ENCODE results near the gene OPN1MW2.
"Not testable (repeated sequence)": the region's sequence is repeated elsewhere in the genome, so short reads cannot be mapped to it uniquely, and the experiment has no call there.

OPN1MW2 gene

DNA sequence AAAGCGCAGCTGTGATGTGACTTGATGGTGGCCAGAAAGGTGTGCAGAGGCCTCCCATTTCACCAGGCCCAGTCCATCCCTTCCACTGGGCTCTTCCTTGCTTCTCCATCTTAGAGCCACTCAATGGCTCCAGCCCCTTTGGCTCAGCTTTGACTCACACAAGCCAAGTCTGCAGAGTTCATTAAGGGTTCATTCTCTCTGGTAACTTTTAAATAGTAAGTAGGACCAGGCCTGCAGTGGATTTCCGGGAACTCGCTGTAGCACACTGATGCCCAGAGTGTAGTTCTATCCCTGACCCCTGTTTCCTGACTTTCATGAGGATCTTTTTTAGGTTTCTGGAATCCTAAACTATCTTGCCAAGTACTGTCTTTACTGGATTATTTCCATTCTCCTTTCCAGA lies 11.9 kb downstream of the OPN1MW2 start:
- H3K4me1 ChIP-seq (ENCODE audit: insufficient read depth, low read length); H3K27ac ChIP-seq (ENCODE audit: low read length); H3K36me3 ChIP-seq (ENCODE audit: insufficient read depth, low read depth, low read length); H3K4me3 ChIP-seq (ENCODE audit: low read length); H3K27me3 ChIP-seq (ENCODE audit: insufficient read depth, low read length); H3K9ac ChIP-seq (ENCODE audit: low read depth, low read length); H3K9me3 ChIP-seq (ENCODE audit: insufficient read depth, low read depth, low read length): not testable (repeated sequence)

DNA sequence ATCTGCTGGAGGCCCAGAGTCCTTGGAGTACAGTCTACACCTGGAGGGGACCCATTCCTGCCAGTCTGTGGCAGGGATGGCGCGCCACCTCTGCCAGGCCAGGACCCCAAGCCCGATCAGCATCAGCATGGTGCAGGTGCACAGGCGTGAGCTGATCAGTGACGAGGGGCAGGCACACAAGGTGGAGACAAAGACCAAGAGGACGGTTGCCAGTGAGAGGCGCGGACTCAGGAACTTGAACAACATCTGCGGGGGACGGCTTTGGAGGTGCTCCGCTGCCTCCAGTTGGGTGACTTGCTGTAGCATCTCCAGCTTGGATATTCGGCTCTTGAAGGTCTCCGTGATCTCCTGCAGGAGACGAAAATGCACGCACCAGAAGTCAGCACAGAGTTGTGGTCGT lies 14.1 kb downstream of the OPN1MW2 start:
- not testable (repeated sequence) for H3K36me3 ChIP-seq (ENCODE audit: insufficient read depth, low read depth, low read length); H3K9ac ChIP-seq (ENCODE audit: low read depth, low read length); H3K4me3 ChIP-seq (ENCODE audit: low read length); H3K27ac ChIP-seq (ENCODE audit: low read length); H3K27me3 ChIP-seq (ENCODE audit: insufficient read depth, low read length); H3K4me1 ChIP-seq (ENCODE audit: insufficient read depth, low read length); H3K9me3 ChIP-seq (ENCODE audit: insufficient read depth, low read depth, low read length)

DNA sequence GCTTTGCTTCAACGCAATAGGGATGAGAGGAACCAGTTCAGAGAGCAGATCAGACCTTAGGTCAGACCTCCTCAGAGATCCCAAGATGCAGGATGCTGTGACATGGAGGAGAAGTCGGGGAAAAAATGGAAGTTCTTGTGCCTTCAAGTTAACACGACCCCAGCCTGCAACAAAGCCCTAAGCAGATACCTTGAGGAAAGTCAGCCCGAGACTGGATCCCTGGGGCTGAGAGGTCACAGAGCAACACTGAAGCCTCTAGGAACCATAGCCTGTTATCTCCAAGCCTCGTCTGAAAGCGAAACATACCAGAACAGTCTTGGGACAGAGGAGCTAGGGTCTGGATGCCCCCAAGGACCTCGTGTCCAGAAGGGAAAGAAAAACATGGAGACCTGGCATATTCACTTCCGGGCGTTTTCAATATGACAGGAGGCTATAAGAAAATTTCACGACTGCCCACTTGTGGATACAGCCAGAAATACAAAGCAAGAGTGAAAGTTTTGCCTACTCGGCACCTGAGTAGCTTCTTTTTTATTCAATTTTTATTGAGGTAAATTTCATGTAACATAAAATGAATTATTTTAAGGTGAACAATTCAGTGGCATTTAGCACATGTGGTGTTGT lies 19.5 kb downstream of the OPN1MW2 start:
- not testable (repeated sequence) for H3K27ac ChIP-seq (ENCODE audit: low read length); H3K27me3 ChIP-seq (ENCODE audit: insufficient read depth, low read length)

DNA sequence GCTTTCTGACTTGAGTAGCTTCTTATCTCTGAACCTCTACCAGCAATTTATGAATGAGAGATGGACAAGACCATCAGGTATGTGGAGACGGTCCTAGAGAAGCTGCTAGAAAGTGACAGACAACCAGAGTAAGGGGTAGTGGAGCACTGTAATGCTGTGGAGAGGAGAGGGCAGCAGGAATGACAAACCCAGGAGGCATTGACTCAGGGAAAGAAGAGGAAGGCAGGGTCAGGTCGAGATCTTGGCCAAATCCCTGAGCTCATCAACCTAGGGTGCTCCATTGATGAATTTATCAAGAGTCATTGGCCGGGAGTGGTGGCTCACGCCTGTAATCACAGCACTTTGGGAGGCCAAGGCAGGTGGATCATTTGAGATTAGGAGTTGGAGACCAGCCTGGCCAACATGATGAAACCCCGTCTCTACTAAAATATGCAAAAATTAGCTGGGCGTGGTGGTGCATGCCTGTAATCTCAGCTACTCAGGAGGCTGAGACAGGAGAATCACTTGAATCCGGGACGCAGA lies 20.5 kb downstream of the OPN1MW2 start:
- not testable (repeated sequence) for H3K27me3 ChIP-seq (ENCODE audit: insufficient read depth, low read length); H3K4me1 ChIP-seq (ENCODE audit: insufficient read depth, low read length); H3K4me3 ChIP-seq (ENCODE audit: low read length); H3K27ac ChIP-seq (ENCODE audit: low read length); H3K9me3 ChIP-seq (ENCODE audit: insufficient read depth, low read depth, low read length); H3K36me3 ChIP-seq (ENCODE audit: insufficient read depth, low read depth, low read length); H3K9ac ChIP-seq (ENCODE audit: low read depth, low read length)

More for the DNA sequence above, 19.5 kb downstream of the OPN1MW2 start:
- H3K9me3 ChIP-seq (ENCODE audit: insufficient read depth, low read depth, low read length); H3K4me1 ChIP-seq (ENCODE audit: insufficient read depth, low read length); H3K4me3 ChIP-seq (ENCODE audit: low read length); H3K36me3 ChIP-seq (ENCODE audit: insufficient read depth, low read depth, low read length); H3K9ac ChIP-seq (ENCODE audit: low read depth, low read length): not testable (repeated sequence)

- H3K27ac ChIP-seq (ENCODE audit: low read length); H3K4me1 ChIP-seq (ENCODE audit: insufficient read depth, low read length); H3K4me3 ChIP-seq (ENCODE audit: low read length); H3K36me3 ChIP-seq (ENCODE audit: insufficient read depth, low read depth, low read length); H3K27me3 ChIP-seq (ENCODE audit: insufficient read depth, low read length); H3K9me3 ChIP-seq (ENCODE audit: insufficient read depth, low read depth, low read length); H3K9ac ChIP-seq (ENCODE audit: low read depth, low read length): not testable (repeated sequence)
Observed at GRCh38 chrX:154247377-154248045, 28.0 kb downstream of the OPN1MW2 start.

GRCh38 chrX:154248076-154248475 lies 28.5 kb downstream of the OPN1MW2 start:
- H3K9me3 ChIP-seq (ENCODE audit: insufficient read depth, low read depth, low read length); H3K4me3 ChIP-seq (ENCODE audit: low read length); H3K27ac ChIP-seq (ENCODE audit: low read length); H3K36me3 ChIP-seq (ENCODE audit: insufficient read depth, low read depth, low read length); H3K4me1 ChIP-seq (ENCODE audit: insufficient read depth, low read length); H3K9ac ChIP-seq (ENCODE audit: low read depth, low read length); H3K27me3 ChIP-seq (ENCODE audit: insufficient read depth, low read length): not testable (repeated sequence)

- H3K9me3 ChIP-seq (ENCODE audit: insufficient read depth, low read depth, low read length); H3K4me1 ChIP-seq (ENCODE audit: insufficient read depth, low read length); H3K4me3 ChIP-seq (ENCODE audit: low read length); H3K27me3 ChIP-seq (ENCODE audit: insufficient read depth, low read length); H3K36me3 ChIP-seq (ENCODE audit: insufficient read depth, low read depth, low read length); H3K9ac ChIP-seq (ENCODE audit: low read depth, low read length); H3K27ac ChIP-seq (ENCODE audit: low read length): not testable (repeated sequence)
Observed at GRCh38 chrX:154257282-154257681, 37.7 kb downstream of the OPN1MW2 start, which contains the start of gene OPN1MW3. OPN1MW3 (plus strand) TSS chrX:154257582; CDS start chrX:154257620, 38 bp downstream.

DNA sequence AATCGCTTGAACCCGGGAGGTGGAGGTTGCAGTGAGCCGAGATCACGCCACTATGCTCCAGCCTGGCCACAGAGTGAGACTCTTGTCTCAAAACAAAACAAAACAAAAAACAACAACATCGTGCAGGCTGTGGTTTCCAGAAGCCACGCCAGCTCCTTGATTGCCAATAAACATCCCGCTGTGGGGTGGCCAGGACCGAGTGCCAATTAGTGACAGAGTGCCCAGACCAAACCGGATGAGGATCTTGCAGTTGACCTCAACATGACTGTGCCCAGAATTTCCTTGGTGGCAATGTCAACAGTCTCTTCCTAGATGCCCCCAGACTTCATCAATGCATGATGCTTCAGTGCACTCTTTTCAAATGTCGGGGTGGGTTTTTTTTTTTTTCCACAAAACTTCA lies 39.2 kb downstream of the OPN1MW2 start:
- not testable (repeated sequence) for H3K27me3 ChIP-seq (ENCODE audit: insufficient read depth, low read length); H3K36me3 ChIP-seq (ENCODE audit: insufficient read depth, low read depth, low read length); H3K9me3 ChIP-seq (ENCODE audit: insufficient read depth, low read depth, low read length); H3K9ac ChIP-seq (ENCODE audit: low read depth, low read length); H3K4me1 ChIP-seq (ENCODE audit: insufficient read depth, low read length); H3K27ac ChIP-seq (ENCODE audit: low read length); H3K4me3 ChIP-seq (ENCODE audit: low read length)

DNA sequence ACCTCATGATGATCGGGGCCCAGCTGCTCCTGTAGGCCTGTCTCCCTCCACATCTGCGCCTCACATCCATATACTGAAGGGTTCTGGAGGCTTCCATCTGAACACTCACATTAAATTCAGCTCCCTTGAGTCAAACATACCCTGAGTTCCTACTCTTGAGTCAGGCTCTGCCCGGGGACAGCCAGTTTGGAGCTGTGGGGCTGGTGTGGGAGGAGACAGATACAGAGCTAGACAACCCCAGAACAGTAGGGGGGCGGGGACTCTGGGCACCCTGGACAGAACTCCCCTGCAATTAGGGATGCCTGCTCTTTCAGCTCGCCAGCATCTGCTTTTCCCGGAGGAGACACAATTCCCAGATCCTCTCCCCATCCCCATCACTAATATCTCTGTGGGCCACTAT lies 43.5 kb downstream of the OPN1MW2 start:
- not testable (repeated sequence) for H3K9me3 ChIP-seq (ENCODE audit: insufficient read depth, low read depth, low read length); H3K27ac ChIP-seq (ENCODE audit: low read length); H3K36me3 ChIP-seq (ENCODE audit: insufficient read depth, low read depth, low read length); H3K4me1 ChIP-seq (ENCODE audit: insufficient read depth, low read length); H3K4me3 ChIP-seq (ENCODE audit: low read length); H3K27me3 ChIP-seq (ENCODE audit: insufficient read depth, low read length); H3K9ac ChIP-seq (ENCODE audit: low read depth, low read length)

- H3K36me3 ChIP-seq (ENCODE audit: insufficient read depth, low read depth, low read length); H3K4me1 ChIP-seq (ENCODE audit: insufficient read depth, low read length); H3K27ac ChIP-seq (ENCODE audit: low read length); H3K4me3 ChIP-seq (ENCODE audit: low read length); H3K9me3 ChIP-seq (ENCODE audit: insufficient read depth, low read depth, low read length); H3K9ac ChIP-seq (ENCODE audit: low read depth, low read length); H3K27me3 ChIP-seq (ENCODE audit: insufficient read depth, low read length): not testable (repeated sequence)
Observed at GRCh38 chrX:154269245-154269644, 49.7 kb downstream of the OPN1MW2 start.

All from iPS-20b (cell line).